OCI-LY7 (cell line): Measurements from ENCODE around the gene TRIP13. TPM values are rescaled to one million over a fixed set of nuclear protein-coding genes. Genes with fewer than 3 reads are reported as not detected.

Source experiments
- BruUV-seq: library from RNA; stranded (reverse); fragments of 400-500 nt; replicated peaks from 2 replicates; lab custom pipeline; 2021; lab: Mats Ljungman, UMichigan
- CTCF ChIA-PET: fragments of 300-600 bp; sonication (Branson Sonifier 250); formaldehyde crosslinking; loops from one replicate; lab custom pipeline; 2022; ENCODE audit warnings: antibody characterized with exemption; ENCODE audit not compliant: unreplicated experiment; lab: Charles Lee
- POLR2A ChIA-PET: fragments of 300-600 bp; sonication (Branson Sonifier 250); formaldehyde crosslinking; loops from one replicate; lab custom pipeline; 2022; ENCODE audit warnings: antibody characterized with exemption; lab: Charles Lee
- DNase-seq: peaks from one replicate; pipeline ENCODE4 v3.0.0-alpha.2; 2015; ENCODE audit warnings: low spot score
- H2AFZ ChIP-seq: fragments of 200-600 bp; sonication (generic), shearing (Covaris generic); 2 replicates; pipeline ENCODE4 v1.6.1; 2014; ENCODE audit warnings: mild to moderate bottlenecking, antibody characterized with exemption, low read length, moderate library complexity
- H3K27ac ChIP-seq: fragments of 200-600 bp; sonication (generic); 2 replicates; pipeline ENCODE4 v1.5.1; 2014; ENCODE audit warnings: mixed run types, low read depth, mild to moderate bottlenecking, moderate library complexity, low read length, inconsistent platforms; ENCODE audit not compliant: poor library complexity, severe bottlenecking
- H3K36me3 ChIP-seq: fragments of 200-600 bp; sonication (generic); 2 replicates; pipeline ENCODE4 v1.6.1; 2014; ENCODE audit warnings: mild to moderate bottlenecking, antibody characterized with exemption, low read length, moderate library complexity, mixed read lengths; ENCODE audit not compliant: insufficient read depth
- H3K4me1 ChIP-seq: fragments of 200-600 bp; sonication (generic); 2 replicates; pipeline ENCODE4 v1.5.1; 2014; ENCODE audit warnings: mild to moderate bottlenecking, low read length; ENCODE audit not compliant: insufficient read depth, poor library complexity, severe bottlenecking
- H3K4me2 ChIP-seq: fragments of 200-600 bp; sonication (generic); 2 replicates; pipeline ENCODE4 v1.6.1; 2014; ENCODE audit warnings: mild to moderate bottlenecking, low read length
- H3K4me3 ChIP-seq: fragments of 200-600 bp; sonication (generic); 2 replicates; pipeline ENCODE4 v1.5.1; 2014; ENCODE audit warnings: mild to moderate bottlenecking, low read depth, low read length; ENCODE audit not compliant: poor library complexity, severe bottlenecking
- H3K79me2 ChIP-seq: fragments of 200-600 bp; sonication (generic); 2 replicates; pipeline ENCODE4 v1.6.1; 2016; ENCODE audit warnings: low read depth, mild to moderate bottlenecking, low read length, moderate library complexity, mixed read lengths; ENCODE audit not compliant: insufficient read depth
- H3K9me2 ChIP-seq: fragments of 200-600 bp; sonication (generic); 2 replicates; pipeline ENCODE4 v1.6.1; 2016; ENCODE audit warnings: mild to moderate bottlenecking, low read length, mixed read lengths; ENCODE audit not compliant: insufficient read depth
- H3K9me3 ChIP-seq: fragments of 200-600 bp; sonication (generic); 2 replicates; pipeline ENCODE4 v1.6.1; 2014; ENCODE audit warnings: mild to moderate bottlenecking, mixed run types, low read length, mixed read lengths
- H4K20me1 ChIP-seq: fragments of 200-600 bp; sonication (generic); 2 replicates; pipeline ENCODE4 v1.6.1; 2014; ENCODE audit warnings: mild to moderate bottlenecking, antibody characterized with exemption, low read length, moderate library complexity, mixed read lengths; ENCODE audit not compliant: insufficient read depth
- CTCF ChIP-seq: fragments of 200-600 bp; sonication (generic); conservative IDR thresholded peaks from 2 replicates; pipeline ENCODE4 v1.5.1; 2014; ENCODE audit warnings: mild to moderate bottlenecking, antibody characterized with exemption, low read length, moderate library complexity, mixed read lengths
- EZH2phosphoT487 ChIP-seq: fragments of 200-600 bp; sonication (generic); IDR thresholded peaks from 2 replicates; pipeline ENCODE4 v1.6.1; 2018; ENCODE audit warnings: low read depth, borderline replicate concordance, mild to moderate bottlenecking, mixed run types, antibody characterized with exemption, low read length, moderate library complexity, mixed read lengths
- intact Hi-C: fragments of 100-400 bp; cut with micrococcal nuclease; formaldehyde crosslinking; loops from one replicate; pipeline ENCODE4 v1.10.0; 2022; ENCODE audit not compliant: unreplicated experiment
- total RNA-seq, 2 experiments: library from RNA; depleted of rRNA in 1 of 2; stranded (reverse); fragments of >200 nt in 1 of 2; shearing (Covaris generic) in 1 of 2; gene quantifications; 2 replicates each; pipeline ENCODE4 v1.2.3, GENCODE V29; 2014 to 2022

The TRIP13 gene
- total RNA-seq, 2 experiments from 2014 or later: 46.6 to 59.4 TPM

GRCh38 chr5:944992-945685 is 52.5 kb downstream of the TRIP13 start:
- no peaks in the 10 kb centered on the region for H3K9me2 ChIP-seq
- no peaks in the 10 kb centered on the region for H4K20me1 ChIP-seq
- intact Hi-C loops: no loop called here
- H3K27ac ChIP-seq: no peak overlapping the region
- H3K36me3 ChIP-seq: no peaks in the 10 kb centered on the region
- no peak for DNase-seq
- POLR2A ChIA-PET: no interaction called here
- H3K4me2 ChIP-seq: no peak overlapping the region
- no peak for TF ChIP-seq CTCF
- TF ChIP-seq EZH2phosphoT487: no peak
- no peaks in the 10 kb centered on the region for H3K4me1 ChIP-seq
- no peaks in the 10 kb centered on the region for H3K9me3 ChIP-seq
- no TSS peak for BruUV-seq
- H3K79me2 ChIP-seq: no peaks in the 10 kb centered on the region
- H3K4me3 ChIP-seq: no peak overlapping the region
- H2AFZ ChIP-seq: no peak overlapping the region
- CTCF ChIA-PET: no interaction called here

GRCh38 chr5:945691-946551 is 53.2 kb downstream of the TRIP13 start:
- Histone ChIP-seq H3K9me3 (no peaks in the 10 kb centered on the region), H3K4me2 (no peak overlapping the region), H2AFZ (no peak overlapping the region), H3K4me1 (no peaks in the 10 kb centered on the region), H4K20me1 (no peaks in the 10 kb centered on the region), H3K9me2 (no peaks in the 10 kb centered on the region), H3K4me3 (no peak overlapping the region), H3K27ac (no peak overlapping the region), H3K36me3 (no peaks in the 10 kb centered on the region), H3K79me2 (no peaks in the 10 kb centered on the region)
- DNase-seq: no peak
- ChIA-PET CTCF (no interaction called here), POLR2A (no interaction called here)
- BruUV-seq: no TSS peak
- intact Hi-C loops: no loop called here
- TF ChIP-seq EZH2phosphoT487 (no peak), CTCF (no peak)
